A673 (cell line): ENCODE measurements around the gene ASIC3. TPM values are rescaled to one million over a fixed set of nuclear protein-coding genes. Genes with fewer than 3 reads are reported as not detected.

Experiments used
- BruUV-seq: library from RNA; stranded (reverse); fragments of 400-500 nt; replicated peaks from 2 replicates; lab custom pipeline; 2021; lab: Mats Ljungman, UMichigan
- CTCF ChIA-PET: fragments of 300-600 bp; sonication (Branson Sonifier 250); formaldehyde crosslinking; loops from one replicate; lab custom pipeline; 2022; ENCODE audit warnings: antibody characterized with exemption; lab: Charles Lee
- POLR2A ChIA-PET: fragments of 300-600 bp; sonication (Branson Sonifier 250); formaldehyde crosslinking; loops from one replicate; lab custom pipeline; 2022; ENCODE audit warnings: antibody characterized with exemption; ENCODE audit not compliant: low non-redundant PET; lab: Charles Lee
- DNase-seq: peaks from one replicate; pipeline ENCODE4 v3.0.0-alpha.2; 2015; ENCODE audit warnings: low spot score
- H3K27ac ChIP-seq: fragments of 200-600 bp; sonication (generic); 2 replicates; pipeline ENCODE4 v1.5.1; 2016; ENCODE audit warnings: mixed run types, low read depth, mild to moderate bottlenecking, mixed read lengths, antibody characterized with exemption, low read length; ENCODE audit not compliant: poor library complexity, severe bottlenecking
- H3K27me3 ChIP-seq: fragments of 200-600 bp; sonication (generic); replicated peaks from 2 replicates; pipeline ENCODE4 v1.6.1; 2017; ENCODE audit warnings: mixed run types, low read depth, mild to moderate bottlenecking, mixed read lengths, antibody characterized with exemption, low read length; ENCODE audit not compliant: insufficient read depth, poor library complexity
- H3K36me3 ChIP-seq: fragments of 200-600 bp; sonication (generic); 2 replicates; pipeline ENCODE4 v1.6.1; 2016; ENCODE audit warnings: mixed run types, mild to moderate bottlenecking, mixed read lengths, antibody characterized with exemption, low read length; ENCODE audit not compliant: insufficient read depth, poor library complexity, severe bottlenecking
- H3K4me1 ChIP-seq: fragments of 200-600 bp; sonication (generic); 2 replicates; pipeline ENCODE4 v1.6.1; 2017; ENCODE audit warnings: mixed run types, mild to moderate bottlenecking, mixed read lengths, antibody characterized with exemption, low read length; ENCODE audit not compliant: insufficient read depth, poor library complexity, severe bottlenecking
- H3K4me3 ChIP-seq: fragments of 200-600 bp; sonication (generic); 2 replicates; pipeline ENCODE4 v1.5.1; 2016; ENCODE audit warnings: low read depth, mixed run types, mild to moderate bottlenecking, mixed read lengths, low read length; ENCODE audit not compliant: poor library complexity, severe bottlenecking
- H3K9me3 ChIP-seq: fragments of 200-600 bp; sonication (generic); 2 replicates; pipeline ENCODE4 v1.6.1; 2016; ENCODE audit warnings: mixed run types, low read depth, mild to moderate bottlenecking, mixed read lengths, antibody characterized with exemption, low read length; ENCODE audit not compliant: poor library complexity, severe bottlenecking
- CTCF ChIP-seq: fragments of 300-800, 200-600 bp; sonication (generic); conservative IDR thresholded peaks from 2 replicates; pipeline ENCODE4 v1.5.1; 2017; ENCODE audit warnings: low read depth, mild to moderate bottlenecking, antibody characterized with exemption, low read length, moderate library complexity, mixed read lengths
- EZH2 ChIP-seq: fragments of 200-600 bp; sonication (generic); IDR thresholded peaks from 2 replicates; pipeline ENCODE4 v1.6.1; 2017; ENCODE audit warnings: borderline replicate concordance, low read depth, mild to moderate bottlenecking, mixed read lengths, antibody characterized with exemption, low read length; ENCODE audit not compliant: poor library complexity, severe bottlenecking
- intact Hi-C: fragments of 100-400 bp; cut with micrococcal nuclease; formaldehyde crosslinking; loops from one replicate; pipeline ENCODE4 v1.10.0; 2022; ENCODE audit not compliant: unreplicated experiment
- total RNA-seq: library from RNA; stranded (reverse); gene quantifications from 2 replicates; pipeline ENCODE4 v1.2.3, GENCODE V29; 2021

Gene ASIC3
- total RNA-seq, 1 experiment from 2014 or later = 4.5 TPM

- ChIA-PET CTCF (interaction anchor here (0.6 kb wide), 1 partner anchor 70 kb away, joined by 4 read pairs; no protein-coding TSS in a partner anchor), POLR2A (interaction anchor here (0.7 kb wide), 1 partner anchor 271 kb away, joined by 3 read pairs; no protein-coding TSS in a partner anchor)
- Histone ChIP-seq H3K9me3 (no peaks in the 10 kb centered on the region), H3K4me3 (peak overlapping the region; percentile 99), H3K4me1 (peaks cover 37% of the 10 kb centered on the region), H3K36me3 (peaks cover 23% of the 10 kb centered on the region), H3K27ac (peak overlapping the region; percentile 95), H3K27me3 (no peaks in the 10 kb centered on the region)
- BruUV-seq = TSS peak; percentile 60
- DNase-seq = no peak
- intact Hi-C loops = no loop called here
- TF ChIP-seq EZH2 (no peak), CTCF (no peak)
Observed at GRCh38 chr7:151080067-151080521, 31.8 kb downstream of the ASIC3 start.

GRCh38 chr7:151080522-151081169 lies 32.3 kb downstream of the ASIC3 start, which contains the start of gene FASTK:
FASTK (minus strand) TSS chr7:151080809; CDS start chr7:151080766, 43 bp downstream.
- H3K27ac ChIP-seq = peak within 1 kb of the TSS; percentile 95
- H3K36me3 ChIP-seq = peaks cover 17% of the 10 kb centered on the region
- no peaks in the 10 kb centered on the region for H3K9me3 ChIP-seq
- H3K4me3 ChIP-seq = peak within 1 kb of the TSS; percentile 99
- no TSS peak for BruUV-seq
- DNase-seq = peak; percentile 96
- ChIA-PET CTCF (no interaction called here), POLR2A (interaction anchor here (0.7 kb wide), 1 partner anchor 271 kb away, joined by 3 read pairs; no protein-coding TSS in a partner anchor)
- TF ChIP-seq CTCF (no peak), EZH2 (no peak)
- intact Hi-C loops = no loop called here
- peaks cover 41% of the 10 kb centered on the region for H3K4me1 ChIP-seq
- H3K27me3 ChIP-seq = no peaks in the 10 kb centered on the region

- peak overlapping the region; percentile 95 for H3K27ac ChIP-seq
- TF ChIP-seq CTCF (no peak), EZH2 (no peak)
- H3K27me3 ChIP-seq = no peaks in the 10 kb centered on the region
- H3K36me3 ChIP-seq = peaks cover 10% of the 10 kb centered on the region
- CTCF ChIA-PET = no interaction called here
- no peak for DNase-seq
- H3K4me3 ChIP-seq = peak overlapping the region; percentile 99
- no TSS peak for BruUV-seq
- H3K9me3 ChIP-seq = no peaks in the 10 kb centered on the region
- H3K4me1 ChIP-seq = peaks cover 45% of the 10 kb centered on the region
- intact Hi-C loops = no loop called here
- POLR2A ChIA-PET = no interaction called here
Observed at GRCh38 chr7:151081170-151082101, 33.1 kb downstream of the ASIC3 start.
